Activated CD4-positive, alpha-beta T cell treated with anti-CD3 and anti-CD28 coated beads, Interleukin-2, Interleukin-4, amounts not matched to agents 100 ng/mL and 50 ng/mL, durations not matched to agents 16 hours and 8 hours (primary cell): Measurements from ENCODE around the gene AIF1L.
"Not testable (repeated sequence)": the region's sequence is repeated elsewhere in the genome, so short reads cannot be mapped to it uniquely, and the experiment has no call there.

Experiments
- DNase-seq: peaks from one replicate; pipeline ENCODE4 v3.0.0-alpha.2; 2020; ENCODE audit warnings: low spot score

The AIF1L gene

DNA sequence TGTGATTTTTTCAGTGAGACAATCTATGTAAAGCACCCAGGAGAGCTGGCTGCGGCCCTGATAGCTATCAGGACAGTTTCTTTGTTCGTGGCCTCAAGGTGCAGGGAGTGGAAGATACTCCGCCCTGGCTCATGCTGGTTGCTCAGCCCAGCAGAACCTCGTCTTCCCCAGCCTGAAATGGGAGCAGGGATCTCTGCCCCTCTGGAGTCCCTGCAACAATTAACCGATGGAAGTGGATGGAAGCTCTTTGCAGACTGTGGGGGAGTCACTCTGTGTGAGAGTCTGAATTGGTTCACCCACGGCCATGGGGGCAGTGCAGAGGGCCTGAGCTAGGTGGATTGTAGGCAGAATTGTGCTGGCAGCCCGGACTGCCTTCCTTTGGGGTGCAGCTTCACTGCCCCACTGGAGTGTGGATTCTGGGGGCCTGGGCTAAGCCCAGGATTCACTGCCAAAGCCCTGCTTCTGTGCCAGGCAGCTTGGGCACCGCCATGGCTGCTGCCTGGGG is 2.8 kb downstream of the AIF1L start:
- no peak for DNase-seq

DNA sequence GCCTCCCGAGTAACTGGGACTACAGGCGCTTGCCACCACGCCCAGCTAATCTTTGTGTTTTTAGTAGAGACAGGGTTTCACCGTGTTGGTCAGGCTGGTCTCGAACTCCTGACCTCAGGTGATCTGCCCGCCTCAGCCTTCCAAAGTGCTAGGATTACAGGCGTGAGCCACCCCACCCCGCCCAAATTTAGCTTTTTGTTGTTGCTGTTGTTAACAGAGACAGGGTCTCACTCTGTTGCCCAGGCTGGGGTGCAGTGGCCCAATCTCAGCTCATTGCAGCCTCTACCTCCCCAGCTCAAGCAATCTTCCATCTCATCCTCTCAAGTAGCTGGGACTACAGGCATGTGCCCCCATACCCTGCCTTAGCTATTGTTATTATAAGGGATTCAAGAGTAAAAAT is 3.5 kb downstream of the AIF1L start:
- DNase-seq: not testable (repeated sequence)

- no peak for DNase-seq
These were observed 4.1 kb downstream of the AIF1L start for GRCh38 chr9:131100445-131100844.

DNA sequence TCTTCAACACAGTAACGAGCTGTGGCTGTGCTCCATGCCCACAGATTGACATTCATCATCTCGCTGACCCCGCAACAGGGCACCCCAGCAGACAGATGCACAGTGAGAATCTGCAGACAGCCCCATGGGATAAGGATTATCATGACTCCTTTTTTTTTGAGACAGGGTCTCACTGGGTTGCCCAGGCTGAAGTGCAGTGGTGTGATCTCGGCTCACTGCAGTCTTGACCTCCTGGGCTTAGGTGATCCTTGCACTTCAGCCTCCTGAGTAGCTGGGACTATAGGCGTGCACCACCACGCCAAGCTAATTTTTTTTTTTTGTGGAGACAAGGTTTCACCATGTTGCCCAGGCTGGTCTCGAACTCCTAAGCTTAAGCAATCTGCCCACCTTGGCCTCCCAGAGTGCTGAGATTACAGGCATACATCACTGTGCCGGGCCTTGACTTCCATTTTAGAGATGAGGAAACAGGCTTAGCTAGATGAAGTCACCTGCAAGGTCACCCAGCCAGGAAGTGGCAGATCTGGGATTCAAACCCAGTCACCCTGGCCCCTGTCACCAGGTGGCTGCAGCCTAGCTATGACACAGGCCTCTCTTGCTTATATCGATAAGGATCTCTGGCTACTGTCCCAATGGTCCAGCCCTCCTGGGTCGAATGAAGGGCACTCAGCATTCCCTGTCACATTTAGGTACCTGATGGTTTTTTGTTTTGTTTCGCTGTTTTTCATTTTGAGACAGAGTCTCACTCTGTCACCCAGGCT is 5.1 kb downstream of the AIF1L start:
- no peak for DNase-seq

GRCh38 chr9:131103024-131103423 is 6.7 kb downstream of the AIF1L start:
- no peak for DNase-seq

DNA sequence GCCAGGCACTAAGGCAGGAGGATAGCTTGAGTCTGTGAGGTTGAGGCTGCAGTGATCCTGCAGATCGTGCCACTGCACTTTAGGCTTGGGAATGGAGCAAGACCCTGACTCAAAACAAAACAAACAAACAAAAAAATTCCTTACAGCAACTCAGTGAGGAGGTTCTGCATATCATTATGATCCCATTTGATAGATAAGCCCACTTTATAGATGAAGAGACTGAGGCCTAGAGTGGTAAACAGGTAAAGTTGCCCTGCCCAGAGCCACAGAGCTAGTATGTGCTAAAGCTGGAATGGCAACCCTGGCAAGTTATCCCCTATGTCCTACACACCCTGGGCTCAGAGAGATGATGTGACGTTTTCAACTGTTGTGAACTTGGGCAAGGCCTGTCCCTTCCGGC is 7.2 kb downstream of the AIF1L start:
- DNase-seq: no peak

- no peak for DNase-seq
These were observed 7.8 kb downstream of the AIF1L start for GRCh38 chr9:131104016-131104740.

GRCh38 chr9:131105952-131106351 is 9.6 kb downstream of the AIF1L start:
- DNase-seq: no peak

- no peak for DNase-seq
These were observed 11.4 kb downstream of the AIF1L start for GRCh38 chr9:131107760-131108159.

DNA sequence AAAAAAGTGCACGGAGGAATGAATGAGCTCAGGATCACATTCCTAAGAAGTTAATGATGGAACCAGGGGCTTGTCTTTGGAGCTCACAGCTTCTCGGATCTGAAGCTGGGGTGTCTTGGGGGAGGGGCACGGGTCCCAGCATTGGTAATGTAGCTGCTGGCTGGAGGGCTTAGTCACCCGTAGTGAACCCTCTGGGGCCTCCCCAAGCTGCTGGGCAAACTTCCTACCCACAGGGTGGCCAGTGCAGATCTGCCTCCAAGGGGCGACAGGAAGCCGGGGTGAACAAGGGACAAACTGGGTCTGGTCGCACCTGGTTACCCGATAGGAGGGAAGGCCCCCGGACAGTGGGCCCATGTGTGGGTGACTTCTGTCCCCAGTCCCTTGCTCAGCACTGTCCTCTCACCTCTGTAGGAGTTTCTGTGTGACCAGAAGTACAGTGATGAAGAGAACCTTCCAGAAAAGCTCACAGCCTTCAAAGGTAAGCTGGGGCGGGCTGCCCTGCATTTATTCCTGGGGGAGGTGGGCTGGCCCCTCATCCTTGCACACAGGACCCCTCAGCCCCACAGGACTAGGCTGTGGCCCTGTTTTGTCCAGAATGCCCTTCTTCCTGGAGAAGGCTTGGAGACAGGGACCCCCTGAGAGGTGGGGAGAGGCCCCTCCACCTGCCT is 15.0 kb downstream of the AIF1L start:
- DNase-seq: no peak

GRCh38 chr9:131111854-131112311 is 15.6 kb downstream of the AIF1L start:
- no peak for DNase-seq

DNA sequence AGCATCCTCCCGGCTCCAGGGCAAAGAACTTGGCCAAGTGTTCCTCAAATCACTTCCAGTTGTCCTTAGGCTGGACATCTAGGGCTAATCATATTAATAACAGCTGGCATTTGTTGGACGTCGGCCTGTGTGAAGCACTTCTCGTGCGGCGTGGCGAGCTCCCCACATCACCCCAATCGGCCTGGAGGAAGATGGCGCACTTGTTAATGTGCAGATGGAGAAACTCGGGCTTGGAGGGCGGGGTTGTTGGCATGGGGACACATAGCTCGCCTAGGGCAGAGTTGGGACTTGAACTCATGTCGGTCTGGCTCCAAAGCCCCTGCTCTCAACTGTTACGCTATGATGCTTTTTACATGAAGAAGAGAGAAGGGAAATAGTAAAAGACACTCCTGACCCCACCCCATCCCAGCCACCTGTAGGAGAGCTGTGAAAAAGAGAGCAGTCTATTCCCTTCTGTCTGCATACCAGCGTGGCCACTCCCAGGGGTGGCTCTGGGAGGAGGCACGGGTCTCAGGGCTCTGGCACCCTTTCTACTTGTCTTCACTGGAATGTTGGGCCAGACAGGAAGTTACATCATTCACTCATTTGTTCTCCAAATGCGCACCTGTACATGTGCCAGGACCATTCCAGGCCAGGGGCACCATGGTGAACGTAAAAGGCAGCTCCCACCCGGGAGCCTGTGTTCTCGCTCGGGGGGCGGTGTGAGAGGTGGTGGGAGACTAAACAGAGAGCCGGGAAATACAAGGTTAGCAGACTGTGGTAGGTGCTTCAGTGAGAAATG is 16.2 kb downstream of the AIF1L start:
- DNase-seq: no peak

GRCh38 chr9:131113655-131114054 is 17.3 kb downstream of the AIF1L start:
- no peak for DNase-seq

- DNase-seq: no peak
These were observed 17.8 kb downstream of the AIF1L start for GRCh38 chr9:131114084-131114535.

DNA sequence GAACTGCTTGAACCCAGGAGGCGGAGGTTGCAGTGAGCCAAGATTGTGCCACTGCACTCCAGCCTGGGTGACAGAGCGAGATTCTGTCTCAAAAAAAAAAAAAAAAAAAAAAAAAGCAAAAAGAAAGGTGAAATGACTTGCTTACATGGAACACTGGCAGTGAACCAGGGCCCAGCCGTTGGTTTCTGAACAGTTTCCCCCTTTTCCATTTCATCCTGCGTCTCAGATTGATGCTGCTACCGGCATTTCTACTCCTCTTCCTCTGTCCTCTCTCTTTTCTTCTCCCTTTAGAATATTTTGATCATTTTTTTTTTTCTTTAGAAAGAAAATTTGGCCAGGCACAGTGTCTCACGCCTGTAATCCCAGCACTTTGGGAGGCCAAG is 19.0 kb downstream of the AIF1L start:
- DNase-seq: not testable (repeated sequence)

- DNase-seq: no peak
These were observed 20.2 kb downstream of the AIF1L start for GRCh38 chr9:131116281-131117120.

- DNase-seq: no peak
These were observed 20.9 kb downstream of the AIF1L start for GRCh38 chr9:131117121-131117761.

GRCh38 chr9:131117762-131118145 is 21.4 kb downstream of the AIF1L start:
- no peak for DNase-seq

GRCh38 chr9:131119600-131119999 is 23.3 kb downstream of the AIF1L start:
- DNase-seq: no peak

DNA sequence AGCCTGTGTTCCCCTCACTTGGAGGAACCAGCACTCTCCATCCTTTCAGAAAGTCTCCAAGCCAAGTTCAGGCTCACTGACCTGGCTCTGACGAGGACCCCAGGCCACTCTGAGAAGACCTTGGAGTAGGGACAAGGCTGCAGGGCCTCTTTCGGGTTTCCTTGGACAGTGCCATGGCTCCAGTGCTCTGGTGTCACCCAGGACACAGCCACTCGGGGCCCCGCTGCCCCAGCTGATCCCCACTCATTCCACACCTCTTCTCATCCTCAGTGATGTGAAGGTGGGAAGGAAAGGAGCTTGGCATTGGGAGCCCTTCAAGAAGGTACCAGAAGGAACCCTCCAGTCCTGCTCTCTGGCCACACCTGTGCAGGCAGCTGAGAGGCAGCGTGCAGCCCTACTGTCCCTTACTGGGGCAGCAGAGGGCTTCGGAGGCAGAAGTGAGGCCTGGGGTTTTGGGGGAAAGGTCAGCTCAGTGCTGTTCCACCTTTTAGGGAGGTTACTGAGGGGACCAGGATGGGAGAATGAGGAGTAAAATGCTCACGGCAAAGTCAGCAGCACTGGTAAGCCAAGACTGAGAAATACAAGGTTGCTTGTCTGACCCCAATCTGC is 24.4 kb downstream of the AIF1L start:
- no peak for DNase-seq
